ENCODE results near the gene FUBP3.

FUBP3 gene

DNA sequence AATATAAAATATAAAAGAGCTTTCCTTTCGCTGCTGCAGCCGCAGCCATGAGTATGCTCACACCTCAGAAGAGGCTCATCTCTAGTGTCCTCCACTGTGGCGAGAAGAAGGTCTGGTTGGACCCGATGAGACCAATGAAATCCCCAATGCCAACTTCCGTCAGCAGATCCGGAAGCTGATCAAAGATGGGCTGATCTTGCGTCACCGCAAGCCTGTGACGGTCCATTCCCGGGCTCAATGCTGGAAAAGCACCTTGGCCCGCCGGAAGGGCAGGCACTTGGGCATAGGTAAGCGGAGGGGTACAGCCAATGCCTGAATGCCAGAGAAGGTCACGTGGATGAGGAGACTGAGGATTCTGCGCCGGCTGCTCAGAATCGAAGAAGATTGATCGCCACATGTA lies 72.4 kb downstream of the FUBP3 start:
- TF ChIP-seq, protein P1, sequence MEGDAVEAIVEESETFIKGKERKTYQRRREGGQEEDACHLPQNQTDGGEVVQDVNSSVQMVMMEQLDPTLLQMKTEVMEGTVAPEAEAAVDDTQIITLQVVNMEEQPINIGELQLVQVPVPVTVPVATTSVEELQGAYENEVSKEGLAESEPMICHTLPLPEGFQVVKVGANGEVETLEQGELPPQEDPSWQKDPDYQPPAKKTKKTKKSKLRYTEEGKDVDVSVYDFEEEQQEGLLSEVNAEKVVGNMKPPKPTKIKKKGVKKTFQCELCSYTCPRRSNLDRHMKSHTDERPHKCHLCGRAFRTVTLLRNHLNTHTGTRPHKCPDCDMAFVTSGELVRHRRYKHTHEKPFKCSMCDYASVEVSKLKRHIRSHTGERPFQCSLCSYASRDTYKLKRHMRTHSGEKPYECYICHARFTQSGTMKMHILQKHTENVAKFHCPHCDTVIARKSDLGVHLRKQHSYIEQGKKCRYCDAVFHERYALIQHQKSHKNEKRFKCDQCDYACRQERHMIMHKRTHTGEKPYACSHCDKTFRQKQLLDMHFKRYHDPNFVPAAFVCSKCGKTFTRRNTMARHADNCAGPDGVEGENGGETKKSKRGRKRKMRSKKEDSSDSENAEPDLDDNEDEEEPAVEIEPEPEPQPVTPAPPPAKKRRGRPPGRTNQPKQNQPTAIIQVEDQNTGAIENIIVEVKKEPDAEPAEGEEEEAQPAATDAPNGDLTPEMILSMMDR (IDR thresholded peaks at IDR 0.05; ENCODE audit: insufficient read depth, low read depth, low read length, missing control alignments) = no peak
- DNase-seq (ENCODE audit: low read depth) = no peak
- H3K4me3 ChIP-seq (ENCODE audit: low read length) = no peak overlapping the region

DNA sequence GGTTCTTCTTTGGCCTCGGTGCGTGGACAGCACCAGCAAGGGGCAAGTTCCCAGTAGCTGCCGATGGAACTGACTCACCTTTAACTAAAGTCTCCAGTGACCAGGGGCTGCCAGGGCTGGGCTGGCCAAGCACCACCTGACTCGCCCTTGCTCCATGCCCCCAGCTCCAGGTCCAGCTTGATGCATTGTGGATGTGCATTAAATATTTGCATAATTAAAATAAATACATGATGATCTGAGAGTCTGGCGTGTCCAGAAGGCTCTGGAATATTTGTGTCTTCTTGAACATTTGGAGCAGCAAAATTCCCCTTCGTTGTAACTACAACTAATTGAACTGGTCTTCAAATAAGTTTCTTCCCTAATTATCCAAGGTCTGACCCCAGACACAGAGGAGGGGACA lies 75.5 kb downstream of the FUBP3 start:
- no peak for DNase-seq (ENCODE audit: low read depth)
- H3K4me3 ChIP-seq (ENCODE audit: low read length) = no peak overlapping the region
- TF ChIP-seq, protein P1 (IDR thresholded peaks at IDR 0.05; ENCODE audit: insufficient read depth, low read depth, low read length, missing control alignments) = no peak

DNA sequence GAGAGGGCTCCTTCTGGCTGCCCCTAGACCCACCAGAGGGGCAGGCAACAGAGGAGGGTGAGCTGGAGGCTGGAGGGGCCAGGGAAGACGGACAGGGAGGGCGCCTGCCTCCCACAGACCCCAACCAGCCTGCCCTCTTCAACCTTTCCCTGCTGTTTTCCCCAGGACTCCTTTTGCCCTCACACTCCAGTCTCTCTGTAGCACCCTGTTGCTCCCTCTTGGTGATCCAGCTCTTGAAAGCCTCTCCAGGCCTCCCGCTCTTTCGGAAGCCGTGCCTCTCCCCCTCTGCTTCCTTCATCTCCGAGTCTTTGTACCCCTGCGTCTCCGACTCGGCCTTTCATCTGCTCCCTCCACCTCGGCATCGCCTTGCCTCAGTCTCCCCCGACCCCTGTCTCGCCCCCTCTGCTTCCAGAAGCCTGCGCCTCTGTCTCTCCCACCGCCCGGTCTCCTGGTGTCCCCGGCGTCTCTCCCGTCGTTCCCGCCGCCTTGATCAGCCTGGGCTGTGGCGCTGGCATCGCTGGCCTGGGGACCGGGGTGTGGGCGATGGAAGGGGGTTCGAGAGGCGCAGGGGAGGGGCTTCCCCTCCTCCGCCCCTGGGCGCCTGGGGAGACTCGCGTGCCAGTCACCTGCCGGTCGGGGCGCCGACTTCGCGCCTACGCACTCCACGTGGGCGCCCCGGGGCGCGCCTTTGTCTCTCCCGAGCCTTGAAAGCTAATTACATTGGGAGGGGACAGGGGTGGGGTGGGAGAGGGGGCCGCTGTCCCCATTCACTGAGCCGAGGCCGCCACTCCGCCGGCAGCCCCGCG lies 79.7 kb downstream of the FUBP3 start:
- H3K4me3 ChIP-seq (ENCODE audit: low read length) = no peak overlapping the region
- TF ChIP-seq, protein P1 (IDR thresholded peaks at IDR 0.05; ENCODE audit: insufficient read depth, low read depth, low read length, missing control alignments) = no peak
- no peak for DNase-seq (ENCODE audit: low read depth)

DNA sequence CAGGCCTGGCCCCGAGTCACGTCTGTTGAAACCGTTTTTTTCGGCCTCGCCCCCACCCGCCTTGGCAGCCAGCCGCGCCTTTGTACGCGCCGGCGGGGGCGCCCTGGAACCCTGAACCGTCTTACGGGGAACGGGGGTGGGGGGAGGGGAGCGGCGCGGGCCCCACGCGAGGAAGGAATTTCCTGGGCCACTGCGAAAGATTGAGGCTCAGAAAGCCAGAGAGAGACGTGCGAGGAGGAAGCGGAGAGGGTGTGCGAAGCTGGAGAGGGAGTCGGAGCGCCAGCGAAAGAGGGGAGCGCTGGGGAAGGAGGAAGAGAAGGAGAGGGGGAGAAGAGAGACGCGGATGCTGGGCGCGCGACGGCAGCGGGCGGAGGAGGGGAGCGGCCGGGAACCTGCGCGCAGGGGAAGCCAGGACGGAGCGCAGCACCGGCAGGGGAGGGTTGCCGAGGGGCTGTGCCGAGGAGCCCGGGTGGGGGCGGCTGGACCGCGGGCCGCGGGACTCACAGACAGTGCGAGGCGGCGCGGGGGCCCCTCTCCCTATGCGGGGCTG lies 80.4 kb downstream of the FUBP3 start:
- DNase-seq (ENCODE audit: low read depth) = no peak
- TF ChIP-seq, protein P1 (IDR thresholded peaks at IDR 0.05; ENCODE audit: insufficient read depth, low read depth, low read length, missing control alignments) = no peak
- H3K4me3 ChIP-seq (ENCODE audit: low read length) = no peak overlapping the region

DNA sequence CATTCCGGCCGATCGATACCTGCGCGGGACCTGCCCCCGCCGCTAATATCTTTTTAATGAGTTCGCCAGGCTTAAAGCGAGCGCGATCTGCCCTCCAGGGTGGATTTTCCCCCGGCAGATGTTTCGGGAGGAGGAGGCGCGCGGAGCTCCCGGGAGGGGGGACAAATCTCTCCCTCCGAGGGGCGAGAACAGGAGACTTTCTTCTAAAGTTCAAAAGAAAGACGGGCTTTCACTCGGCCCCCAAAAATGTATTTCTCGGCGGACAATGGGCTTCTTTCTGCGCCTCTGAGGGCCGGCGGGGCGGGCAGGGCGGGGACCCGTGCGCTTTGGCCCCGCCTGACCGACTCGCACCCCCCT lies 80.9 kb downstream of the FUBP3 start:
- no peak overlapping the region for H3K4me3 ChIP-seq (ENCODE audit: low read length)
- TF ChIP-seq, protein P1 (IDR thresholded peaks at IDR 0.05; ENCODE audit: insufficient read depth, low read depth, low read length, missing control alignments) = no peak

DNA sequence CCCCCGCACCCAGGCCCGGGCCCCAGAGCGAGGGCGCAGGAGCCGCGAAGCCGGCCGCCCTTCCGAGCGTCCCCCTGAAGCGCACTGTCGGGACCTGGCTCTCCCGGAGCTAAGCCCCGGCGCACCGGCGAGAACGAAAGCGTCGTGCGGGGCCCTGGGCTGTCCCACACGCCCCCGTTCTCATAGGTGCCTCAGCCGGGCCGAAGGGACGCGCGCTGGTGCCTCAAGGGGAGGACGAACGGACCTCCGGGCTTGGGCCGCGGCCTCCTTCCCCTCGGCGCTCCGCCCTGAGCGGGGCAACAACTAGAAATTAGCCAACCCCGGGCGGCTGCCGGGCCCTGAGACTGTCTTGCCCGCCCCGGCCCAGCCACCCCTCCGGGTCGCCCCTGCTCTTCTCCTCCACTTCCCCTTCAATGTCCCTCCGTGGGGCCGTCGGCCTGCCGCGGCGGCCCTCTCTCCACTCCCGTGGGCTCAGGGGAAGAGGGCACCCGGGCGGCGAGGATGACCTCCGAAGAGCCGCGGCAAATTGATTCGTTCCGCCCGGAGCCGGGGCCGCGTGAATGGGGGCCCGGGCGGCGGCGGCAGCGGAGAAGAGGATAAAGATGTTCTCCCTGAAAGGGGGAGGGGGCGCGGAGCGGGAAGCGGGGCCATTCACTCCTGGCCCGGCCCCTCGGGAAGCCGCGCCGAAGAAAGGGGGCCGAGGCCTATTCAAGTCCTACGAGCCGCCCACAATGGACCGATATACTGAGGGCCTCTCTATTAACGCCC lies 81.5 kb downstream of the FUBP3 start:
- TF ChIP-seq, protein P1 (IDR thresholded peaks at IDR 0.05; ENCODE audit: insufficient read depth, low read depth, low read length, missing control alignments) = no peak
- H3K4me3 ChIP-seq (ENCODE audit: low read length) = peak overlapping the region; percentile 2
- DNase-seq (ENCODE audit: low read depth) = no peak

More for the DNA sequence above, 80.9 kb downstream of the FUBP3 start:
- DNase-seq (ENCODE audit: low read depth) = no peak

Measured in epithelial cell of esophagus (primary cell).